Measurements from ENCODE around the gene HLA-DRA. TPM values are rescaled to one million over a fixed set of nuclear protein-coding genes. Genes with fewer than 3 reads are reported as not detected.

The HLA-DRA gene
- total and polyA plus RNA-seq, 2 donors (not counting 3 experiments of a cell fraction or from before 2014, with no cell fraction given), result not detected

- no peak for TF ChIP-seq EZH2 (IDR thresholded peaks at IDR 0.05; ENCODE audit: borderline replicate concordance, low read depth, low read length, severe bottlenecking)
- TF ChIP-seq MYC (IDR thresholded peaks at IDR 0.05; ENCODE audit: low read depth, low read length), result no peak
- TF ChIP-seq POLR2A (IDR thresholded peaks at IDR 0.05; ENCODE audit: low read depth, low read length), result no peak
- no peak for TF ChIP-seq GATA2 (IDR thresholded peaks at IDR 0.05; ENCODE audit: insufficient read depth, insufficient read length, low read depth, low read length)
- no peak for TF ChIP-seq CTCF (IDR thresholded peaks at IDR 0.05; ENCODE audit: extremely low read depth in 1 of 2, insufficient read depth in 1 of 2, low read depth in 1 of 2, low read length in 2 of 2)
- no peak for TF ChIP-seq JUN (IDR thresholded peaks at IDR 0.05; ENCODE audit: borderline replicate concordance, insufficient read depth, insufficient read length, low read depth)
- TF ChIP-seq POLR2AphosphoS5 (IDR thresholded peaks at IDR 0.05; ENCODE audit: insufficient read depth, low read depth, low read length), result no peak
- TF ChIP-seq FOS (IDR thresholded peaks at IDR 0.05; ENCODE audit: borderline replicate concordance, insufficient read depth, low read length), result no peak
- no peak for TF ChIP-seq MAX (IDR thresholded peaks at IDR 0.05; ENCODE audit: insufficient read depth, insufficient read length)
- Histone ChIP-seq H4K20me1 (replicated peaks; ENCODE audit: control insufficient read depth, extremely low read depth, insufficient read depth, low read length) (no peaks in the 10 kb centered on the region), H3K4me3 (replicated peaks in 1 of 3; ENCODE audit: insufficient read depth in 1 of 3, low read depth in 1 of 3, low read length in 3 of 3) (no peak overlapping the region), H3K27me3 (ENCODE audit: control insufficient read depth in 2 of 2, insufficient read depth in 2 of 2, low read length in 2 of 2) (peaks cover 8 to 23% of the 10 kb centered on the region in 2 experiments), H3K79me2 (ENCODE audit: control insufficient read depth, insufficient read depth, low read length) (no peaks in the 10 kb centered on the region), H3K9me1 (replicated peaks; ENCODE audit: control insufficient read depth, extremely low read depth, insufficient read depth, low read length) (no peaks in the 10 kb centered on the region), H3K9ac (replicated peaks; ENCODE audit: extremely low read depth, insufficient read depth, low read length) (no peak overlapping the region), H3K4me2 (ENCODE audit: insufficient read depth, low read length) (no peak overlapping the region), H3K27ac (ENCODE audit: insufficient read depth, low read depth, low read length) (no peak overlapping the region), H3K36me3 (ENCODE audit: control insufficient read depth in 2 of 2, extremely low read depth in 1 of 2, insufficient read depth in 2 of 2, low read length in 2 of 2) (no peaks in the 10 kb centered on the region), H3K9me3 (replicated peaks; ENCODE audit: control insufficient read depth, insufficient read depth, low read length) (no peaks in the 10 kb centered on the region), H3K4me1 (ENCODE audit: control insufficient read depth, extremely low read depth, insufficient read depth, low read length) (no peaks in the 10 kb centered on the region), H2AFZ (ENCODE audit: low read depth, low read length) (no peak overlapping the region)
- CTCF ChIA-PET, result interaction anchor here (0.9 to 1.2 kb wide), 4 partner anchors 15 to 261 kb away, joined by 3 to 5 read pairs (median 4); no protein-coding TSS in a partner anchor
- POLR2A ChIA-PET, result no interaction called here
- DNase-seq (ENCODE audit: low read depth, low spot score), result no peak
- dilution Hi-C loops (cut with MboI; ENCODE audit: extremely low pct_ligation_motif_present, low sequenced_read_pairs) (no loop called here), intact Hi-C loops (cut with micrococcal nuclease) (no loop called here)
- no TSS peak for BruUV-seq (replicated peaks)
- FAIRE-seq, result no peak
Observed at GRCh38 chr6:32439139-32439538, 548 bp upstream of the HLA-DRA start.

Measured in endothelial cell of umbilical vein (primary cell).